Liver (tissue), 9 donors: Measurements from ENCODE around the gene TEX29. TPM values are rescaled to one million over a fixed set of nuclear protein-coding genes. Genes with fewer than 3 reads are reported as not detected.

Experiments used
- DNase-seq: peaks from one replicate; pipeline ENCODE4 v3.0.0-alpha.2; 2017; ENCODE audit warnings: low spot score
- H3K27ac ChIP-seq, 2 donors: one replicate each; pipeline ENCODE4 v1.7.0; 2013; ENCODE audit warnings: inconsistent platforms in 2 of 2, low read length in 2 of 2, control low read depth in 1 of 2, low read depth in 1 of 2, mild to moderate bottlenecking in 1 of 2
- H3K27me3 ChIP-seq, 4 donors: one replicate each; pipeline versions ENCODE4 v1.6.1 to v1.7.0; 2013; ENCODE audit warnings: low read length in 3 of 4, inconsistent platforms in 1 of 4, mild to moderate bottlenecking in 1 of 4, moderate library complexity in 1 of 4; ENCODE audit not compliant: control insufficient read depth in 4 of 4, insufficient read depth in 4 of 4
- H3K36me3 ChIP-seq, 4 donors: one replicate each; pipeline versions ENCODE4 v1.6.1 to v1.7.0; 2013; ENCODE audit warnings: low read length in 3 of 4, mild to moderate bottlenecking in 3 of 4, low read depth in 1 of 4, moderate library complexity in 1 of 4; ENCODE audit not compliant: control insufficient read depth in 4 of 4, insufficient read depth in 3 of 4
- H3K4me1 ChIP-seq, 4 donors: one replicate each; pipeline versions ENCODE4 v1.6.1 to v1.7.0; 2013; ENCODE audit warnings: low read length in 3 of 4, mild to moderate bottlenecking in 3 of 4, moderate library complexity in 1 of 4; ENCODE audit not compliant: control insufficient read depth in 4 of 4, insufficient read depth in 4 of 4
- H3K4me3 ChIP-seq, 3 donors: one replicate each; pipeline versions ENCODE4 v1.6.1 to v1.7.0; 2013; ENCODE audit warnings: low read length in 3 of 3, control low read depth in 1 of 3, low read depth in 1 of 3, mild to moderate bottlenecking in 1 of 3
- H3K9ac ChIP-seq, 2 donors: one replicate each; pipeline ENCODE4 v1.7.0; 2013; ENCODE audit warnings: low read length in 2 of 2, mild to moderate bottlenecking in 2 of 2, moderate library complexity in 2 of 2, control low read depth in 1 of 2, low read depth in 1 of 2
- H3K9me3 ChIP-seq, 4 donors: one replicate each; pipeline versions ENCODE4 v1.6.1 to v1.7.0; 2013; ENCODE audit warnings: low read length in 3 of 4; ENCODE audit not compliant: control insufficient read depth in 4 of 4
- EGR1 ChIP-seq, 2 donors: IDR thresholded peaks; 2 replicates each; pipeline ENCODE4 v1.6.1; 2016 to 2018; ENCODE audit warnings: antibody characterized with exemption in 2 of 2, low read depth in 2 of 2
- FOXA1 ChIP-seq: IDR thresholded peaks from 2 replicates; pipeline ENCODE4 v1.6.1; 2016; ENCODE audit warnings: antibody characterized with exemption
- FOXA2 ChIP-seq: IDR thresholded peaks from 2 replicates; pipeline ENCODE4 v1.6.1; 2016; ENCODE audit warnings: antibody characterized with exemption
- GABPA ChIP-seq, 2 donors: IDR thresholded peaks in 1 of 2; conservative IDR thresholded peaks in 1 of 2; 2 replicates each; pipeline ENCODE4 v1.6.1; 2016; ENCODE audit warnings: antibody characterized with exemption in 2 of 2, mild to moderate bottlenecking in 1 of 2, moderate library complexity in 1 of 2
- HNF4A ChIP-seq, 2 donors: conservative IDR thresholded peaks; 2 replicates each; pipeline ENCODE4 v1.6.1; 2016; ENCODE audit warnings: antibody characterized with exemption in 2 of 2, mild to moderate bottlenecking in 2 of 2
- HNF4G ChIP-seq: IDR thresholded peaks from 2 replicates; pipeline ENCODE4 v1.6.1; 2016; ENCODE audit warnings: antibody characterized with exemption
- JUND ChIP-seq, 2 donors: IDR thresholded peaks; 2 replicates each; pipeline ENCODE4 v1.6.1; 2016; ENCODE audit warnings: antibody characterized with exemption in 2 of 2
- NR2F2 ChIP-seq: IDR thresholded peaks from 2 replicates; pipeline ENCODE4 v1.6.1; 2016; ENCODE audit warnings: antibody characterized with exemption
- RAD21 ChIP-seq, 2 donors: IDR thresholded peaks; 2 replicates each; pipeline ENCODE4 v1.6.1; 2016; ENCODE audit warnings: antibody characterized with exemption in 2 of 2, mild to moderate bottlenecking in 2 of 2
- RXRA ChIP-seq, 2 donors: IDR thresholded peaks; 2 replicates each; pipeline ENCODE4 v1.6.1; 2017 to 2018; ENCODE audit warnings: antibody characterized with exemption in 2 of 2, mild to moderate bottlenecking in 1 of 2
- SP1 ChIP-seq: IDR thresholded peaks from 2 replicates; pipeline ENCODE4 v1.6.1; 2018; ENCODE audit warnings: antibody characterized with exemption, mild to moderate bottlenecking
- TAF1 ChIP-seq: conservative IDR thresholded peaks from 2 replicates; pipeline ENCODE4 v1.6.1; 2016; ENCODE audit warnings: antibody characterized with exemption, mild to moderate bottlenecking
- YY1 ChIP-seq: IDR thresholded peaks from 2 replicates; pipeline ENCODE4 v1.6.1; 2016; ENCODE audit warnings: antibody characterized with exemption, mild to moderate bottlenecking
- WGBS: extraction: QIAGEN DNeasy Blood & Tissue Kit; methylation state at CpG from one replicate; pipeline ENCODE4 v1.1.7; 2013; 5-methylcytosine and 5-hydroxymethylcytosine counted together
- polyA plus RNA-seq, 2 donors: library from polyadenylated mRNA; stranded (reverse) in 1 of 2; unstranded in 1 of 2; fragments of 200-250 nt in 1 of 2; fragments of >200 nt in 1 of 2; fragmentation: Nextera tagmentation in 1 of 2; extraction: Ambion mirVana in 1 of 2; gene quantifications; one replicate each; pipeline versions ENCODE4 v1.2.1 to v1.2.3, GENCODE V29; 2013 to 2015
- total RNA-seq, 2 donors: library from RNA; depleted of rRNA; stranded (reverse); fragments of >200 nt; gene quantifications; one replicate each; pipeline ENCODE4 v1.2.3, GENCODE V29; 2014
- TF ChIP-seq, protein P1 (sequence below): IDR thresholded peaks from 2 replicates; pipeline ENCODE4 v1.6.1; 2016; ENCODE audit warnings: antibody characterized with exemption
- TF ChIP-seq, protein P2 (sequence below): fragments of 150-350 bp; IDR thresholded peaks from 2 replicates; pipeline ENCODE4 v1.5.1; 2017; ENCODE audit warnings: improper control_type of control experiment, low read depth, low read length; ENCODE audit not compliant: missing input control
- TF ChIP-seq, protein P3 (sequence below): IDR thresholded peaks from 2 replicates; pipeline ENCODE4 v1.6.1; 2016; ENCODE audit warnings: antibody characterized with exemption
- TF ChIP-seq, protein P4 (sequence below): IDR thresholded peaks from 2 replicates; pipeline ENCODE4 v1.6.1; 2016; ENCODE audit warnings: antibody characterized with exemption
- TF ChIP-seq, protein P5 (sequence below): IDR thresholded peaks from 2 replicates; pipeline ENCODE4 v1.6.1; 2016; ENCODE audit warnings: antibody characterized with exemption, mild to moderate bottlenecking
- donor health status: healthy.
- donor health status: healthy.
- donor health status: healthy.
- donor health status: healthy.
- donor health status: healthy.

TEX29 gene
- total and polyA plus RNA-seq, 4 donors: 0.17 TPM; not detected in 3

DNA sequence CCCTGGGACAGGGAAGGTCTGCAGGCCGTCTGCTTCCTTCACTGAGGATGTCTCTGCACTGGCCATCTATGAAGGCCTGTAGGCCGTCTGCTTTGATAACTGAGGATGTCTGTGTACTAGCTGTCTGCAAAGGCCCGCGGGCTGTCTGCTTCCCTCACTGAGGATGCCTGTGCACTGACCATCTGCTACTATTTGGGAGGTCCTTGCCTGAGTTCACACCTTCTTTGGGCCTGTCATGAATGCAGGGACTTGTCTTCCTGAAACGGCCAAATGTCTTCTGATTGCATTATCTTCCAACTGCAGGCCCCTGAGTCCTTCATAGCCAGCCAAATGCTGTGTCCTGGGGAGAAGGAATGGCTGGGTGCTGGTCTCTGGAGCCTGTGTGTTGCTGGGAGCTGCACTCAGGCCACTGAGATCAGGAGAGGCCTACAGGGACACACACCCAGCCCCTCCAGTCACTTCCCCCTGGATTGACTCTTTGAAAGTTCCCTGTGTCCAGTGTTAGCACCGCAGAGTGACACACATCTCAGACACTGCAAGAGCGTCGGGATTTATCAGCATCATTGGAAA lies 72.9 kb downstream of the TEX29 start:
- no peak overlapping the region for H3K4me3 ChIP-seq
- DNase-seq: peak; percentile 28
- no peaks in the 10 kb centered on the region for H3K36me3 ChIP-seq
- 74% methylated on average over 8 of the region's 8 CpGs for WGBS
- H3K27me3 ChIP-seq: peaks cover 0 to 4% (median 0%) of the 10 kb centered on the region in 4 donors
- no peaks in the 10 kb centered on the region for H3K4me1 ChIP-seq
- H3K9ac ChIP-seq: no peak overlapping the region
- no peaks in the 10 kb centered on the region for H3K9me3 ChIP-seq
- no peak overlapping the region for H3K27ac ChIP-seq
- no peak for TF ChIP-seq RXRA (IDR thresholded peaks at IDR 0.05)
- no peak for TF ChIP-seq TAF1
- TF ChIP-seq NR2F2: no peak
- no peak for TF ChIP-seq SP1
- no peak for TF ChIP-seq FOXA2
- TF ChIP-seq, protein P1, sequence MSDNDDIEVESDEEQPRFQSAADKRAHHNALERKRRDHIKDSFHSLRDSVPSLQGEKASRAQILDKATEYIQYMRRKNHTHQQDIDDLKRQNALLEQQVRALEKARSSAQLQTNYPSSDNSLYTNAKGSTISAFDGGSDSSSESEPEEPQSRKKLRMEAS: no peak
- no peak for TF ChIP-seq RAD21 (IDR thresholded peaks at IDR 0.05)
- no peak for TF ChIP-seq YY1
- TF ChIP-seq JUND (IDR thresholded peaks at IDR 0.05): no peak
- TF ChIP-seq HNF4G: no peak
- TF ChIP-seq HNF4A (conservative IDR thresholded peaks at IDR 0.05): no peak
- no peak for TF ChIP-seq EGR1 (IDR thresholded peaks at IDR 0.05; ENCODE audit: low read depth in 2 of 2)
- no peak for TF ChIP-seq GABPA (IDR thresholded peaks at IDR 0.05 in 1 of 2, conservative IDR thresholded peaks at IDR 0.05 in 1 of 2)
- TF ChIP-seq, protein P2, sequence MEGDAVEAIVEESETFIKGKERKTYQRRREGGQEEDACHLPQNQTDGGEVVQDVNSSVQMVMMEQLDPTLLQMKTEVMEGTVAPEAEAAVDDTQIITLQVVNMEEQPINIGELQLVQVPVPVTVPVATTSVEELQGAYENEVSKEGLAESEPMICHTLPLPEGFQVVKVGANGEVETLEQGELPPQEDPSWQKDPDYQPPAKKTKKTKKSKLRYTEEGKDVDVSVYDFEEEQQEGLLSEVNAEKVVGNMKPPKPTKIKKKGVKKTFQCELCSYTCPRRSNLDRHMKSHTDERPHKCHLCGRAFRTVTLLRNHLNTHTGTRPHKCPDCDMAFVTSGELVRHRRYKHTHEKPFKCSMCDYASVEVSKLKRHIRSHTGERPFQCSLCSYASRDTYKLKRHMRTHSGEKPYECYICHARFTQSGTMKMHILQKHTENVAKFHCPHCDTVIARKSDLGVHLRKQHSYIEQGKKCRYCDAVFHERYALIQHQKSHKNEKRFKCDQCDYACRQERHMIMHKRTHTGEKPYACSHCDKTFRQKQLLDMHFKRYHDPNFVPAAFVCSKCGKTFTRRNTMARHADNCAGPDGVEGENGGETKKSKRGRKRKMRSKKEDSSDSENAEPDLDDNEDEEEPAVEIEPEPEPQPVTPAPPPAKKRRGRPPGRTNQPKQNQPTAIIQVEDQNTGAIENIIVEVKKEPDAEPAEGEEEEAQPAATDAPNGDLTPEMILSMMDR: no peak
- TF ChIP-seq, protein P3, sequence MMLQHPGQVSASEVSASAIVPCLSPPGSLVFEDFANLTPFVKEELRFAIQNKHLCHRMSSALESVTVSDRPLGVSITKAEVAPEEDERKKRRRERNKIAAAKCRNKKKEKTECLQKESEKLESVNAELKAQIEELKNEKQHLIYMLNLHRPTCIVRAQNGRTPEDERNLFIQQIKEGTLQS: no peak
- TF ChIP-seq, protein P4, sequence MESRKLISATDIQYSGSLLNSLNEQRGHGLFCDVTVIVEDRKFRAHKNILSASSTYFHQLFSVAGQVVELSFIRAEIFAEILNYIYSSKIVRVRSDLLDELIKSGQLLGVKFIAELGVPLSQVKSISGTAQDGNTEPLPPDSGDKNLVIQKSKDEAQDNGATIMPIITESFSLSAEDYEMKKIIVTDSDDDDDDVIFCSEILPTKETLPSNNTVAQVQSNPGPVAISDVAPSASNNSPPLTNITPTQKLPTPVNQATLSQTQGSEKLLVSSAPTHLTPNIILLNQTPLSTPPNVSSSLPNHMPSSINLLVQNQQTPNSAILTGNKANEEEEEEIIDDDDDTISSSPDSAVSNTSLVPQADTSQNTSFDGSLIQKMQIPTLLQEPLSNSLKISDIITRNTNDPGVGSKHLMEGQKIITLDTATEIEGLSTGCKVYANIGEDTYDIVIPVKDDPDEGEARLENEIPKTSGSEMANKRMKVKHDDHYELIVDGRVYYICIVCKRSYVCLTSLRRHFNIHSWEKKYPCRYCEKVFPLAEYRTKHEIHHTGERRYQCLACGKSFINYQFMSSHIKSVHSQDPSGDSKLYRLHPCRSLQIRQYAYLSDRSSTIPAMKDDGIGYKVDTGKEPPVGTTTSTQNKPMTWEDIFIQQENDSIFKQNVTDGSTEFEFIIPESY: no peak
- no peak for TF ChIP-seq FOXA1
- TF ChIP-seq, protein P5, sequence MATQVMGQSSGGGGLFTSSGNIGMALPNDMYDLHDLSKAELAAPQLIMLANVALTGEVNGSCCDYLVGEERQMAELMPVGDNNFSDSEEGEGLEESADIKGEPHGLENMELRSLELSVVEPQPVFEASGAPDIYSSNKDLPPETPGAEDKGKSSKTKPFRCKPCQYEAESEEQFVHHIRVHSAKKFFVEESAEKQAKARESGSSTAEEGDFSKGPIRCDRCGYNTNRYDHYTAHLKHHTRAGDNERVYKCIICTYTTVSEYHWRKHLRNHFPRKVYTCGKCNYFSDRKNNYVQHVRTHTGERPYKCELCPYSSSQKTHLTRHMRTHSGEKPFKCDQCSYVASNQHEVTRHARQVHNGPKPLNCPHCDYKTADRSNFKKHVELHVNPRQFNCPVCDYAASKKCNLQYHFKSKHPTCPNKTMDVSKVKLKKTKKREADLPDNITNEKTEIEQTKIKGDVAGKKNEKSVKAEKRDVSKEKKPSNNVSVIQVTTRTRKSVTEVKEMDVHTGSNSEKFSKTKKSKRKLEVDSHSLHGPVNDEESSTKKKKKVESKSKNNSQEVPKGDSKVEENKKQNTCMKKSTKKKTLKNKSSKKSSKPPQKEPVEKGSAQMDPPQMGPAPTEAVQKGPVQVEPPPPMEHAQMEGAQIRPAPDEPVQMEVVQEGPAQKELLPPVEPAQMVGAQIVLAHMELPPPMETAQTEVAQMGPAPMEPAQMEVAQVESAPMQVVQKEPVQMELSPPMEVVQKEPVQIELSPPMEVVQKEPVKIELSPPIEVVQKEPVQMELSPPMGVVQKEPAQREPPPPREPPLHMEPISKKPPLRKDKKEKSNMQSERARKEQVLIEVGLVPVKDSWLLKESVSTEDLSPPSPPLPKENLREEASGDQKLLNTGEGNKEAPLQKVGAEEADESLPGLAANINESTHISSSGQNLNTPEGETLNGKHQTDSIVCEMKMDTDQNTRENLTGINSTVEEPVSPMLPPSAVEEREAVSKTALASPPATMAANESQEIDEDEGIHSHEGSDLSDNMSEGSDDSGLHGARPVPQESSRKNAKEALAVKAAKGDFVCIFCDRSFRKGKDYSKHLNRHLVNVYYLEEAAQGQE: no peak

Other genes with a start within 250 kb of the TEX29 start
- gene ARHGEF7, start 205.3 kb upstream of the TEX29 start, total RNA-seq: 10 to 100 TPM; 23.3 to 37.5 TPM
- gene ARHGEF7, start 205.3 kb upstream of the TEX29 start, polyA plus RNA-seq: 10 to 100 TPM; 10.3 to 16.8 TPM